NCI-H510A (cell line): Measurements from ENCODE around the gene WFDC1.

Experiments
- DNase-seq: peaks from one replicate; lab custom pipeline; 2025; lab: John Stamatoyannopoulos, UW

Gene WFDC1, protein sequence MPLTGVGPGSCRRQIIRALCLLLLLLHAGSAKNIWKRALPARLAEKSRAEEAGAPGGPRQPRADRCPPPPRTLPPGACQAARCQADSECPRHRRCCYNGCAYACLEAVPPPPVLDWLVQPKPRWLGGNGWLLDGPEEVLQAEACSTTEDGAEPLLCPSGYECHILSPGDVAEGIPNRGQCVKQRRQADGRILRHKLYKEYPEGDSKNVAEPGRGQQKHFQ

GRCh38 chr16:84294531-84295142, at the start of gene WFDC1:
Gene WFDC1 (plus strand): TSS chr16:84294878. CDS start chr16:84294972, 94 bp downstream.
- no peak for DNase-seq

DNA sequence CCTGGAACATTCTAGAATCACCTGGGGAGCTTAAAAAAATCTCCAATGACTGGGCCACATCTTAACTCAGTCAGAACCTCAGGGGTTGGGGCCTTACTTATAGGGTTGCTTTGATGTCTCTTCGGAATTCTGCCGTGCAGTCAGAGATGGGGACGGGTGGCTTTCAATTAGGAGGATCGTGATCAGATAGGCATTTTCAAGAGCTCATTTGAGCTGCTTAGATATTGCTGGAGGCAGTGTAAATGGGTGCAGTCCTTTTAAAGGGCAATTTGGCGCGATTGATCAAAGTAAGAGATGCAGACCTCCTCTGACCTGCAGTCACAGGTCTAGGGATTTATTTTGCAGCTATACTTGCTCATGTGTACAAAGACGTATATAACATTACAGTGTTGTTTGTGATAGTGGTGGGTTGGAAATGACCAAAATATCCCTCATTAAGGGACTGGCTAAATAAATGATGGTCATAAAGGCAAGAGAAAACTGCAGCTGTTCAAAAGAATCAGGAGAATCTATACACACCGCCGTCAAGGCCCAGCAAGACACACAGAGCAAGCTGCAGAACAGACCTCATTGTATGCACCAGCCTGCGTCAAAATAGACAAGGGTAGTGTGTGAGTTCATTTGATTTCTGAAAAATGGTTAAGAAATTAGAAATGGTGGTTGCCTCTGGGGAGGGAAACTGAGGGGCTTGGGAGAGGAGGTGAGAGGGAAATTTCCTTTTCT, 48.6 kb upstream of the WFDC1 start:
- DNase-seq = no peak

GRCh38 chr16:84246679-84247077, 48.0 kb upstream of the WFDC1 start:
- DNase-seq = no peak

GRCh38 chr16:84247331-84247730, 47.3 kb upstream of the WFDC1 start:
- no peak for DNase-seq

GRCh38 chr16:84247844-84248243, 46.8 kb upstream of the WFDC1 start:
- no peak for DNase-seq

- no peak for DNase-seq
Observed at GRCh38 chr16:84252184-84252583, 42.5 kb upstream of the WFDC1 start.

GRCh38 chr16:84253173-84253572, 41.5 kb upstream of the WFDC1 start:
- no peak for DNase-seq

DNA sequence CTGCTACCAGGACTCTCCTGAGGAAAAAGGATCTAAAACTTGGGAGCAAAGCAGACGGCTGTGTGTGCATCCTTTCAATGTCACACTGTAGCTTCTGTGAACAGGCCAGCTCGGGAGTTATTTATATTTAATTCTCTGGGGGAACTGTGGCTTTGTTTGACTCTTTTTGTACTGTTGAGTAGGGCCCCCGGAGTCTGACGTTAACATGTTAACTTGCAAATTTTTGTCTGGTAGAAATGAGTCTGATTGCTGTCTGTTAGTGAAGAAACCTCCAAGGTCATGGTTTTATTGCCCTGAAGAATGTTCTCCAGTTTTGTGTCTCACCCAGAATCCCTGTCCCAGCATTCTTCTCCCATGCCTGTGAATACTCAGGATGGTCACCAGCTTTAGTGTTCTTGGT, 40.6 kb upstream of the WFDC1 start:
- no peak for DNase-seq

GRCh38 chr16:84255050-84255810, 39.4 kb upstream of the WFDC1 start:
- DNase-seq = no peak

GRCh38 chr16:84258266-84258665, 36.4 kb upstream of the WFDC1 start:
- DNase-seq = no peak

- no peak for DNase-seq
Observed at GRCh38 chr16:84259691-84260090, 35.0 kb upstream of the WFDC1 start.

GRCh38 chr16:84260766-84261554, 33.7 kb upstream of the WFDC1 start:
- no peak for DNase-seq

- DNase-seq = no peak
Observed at GRCh38 chr16:84262031-84262430, 32.6 kb upstream of the WFDC1 start.

GRCh38 chr16:84262939-84263338, 31.7 kb upstream of the WFDC1 start:
- no peak for DNase-seq

DNA sequence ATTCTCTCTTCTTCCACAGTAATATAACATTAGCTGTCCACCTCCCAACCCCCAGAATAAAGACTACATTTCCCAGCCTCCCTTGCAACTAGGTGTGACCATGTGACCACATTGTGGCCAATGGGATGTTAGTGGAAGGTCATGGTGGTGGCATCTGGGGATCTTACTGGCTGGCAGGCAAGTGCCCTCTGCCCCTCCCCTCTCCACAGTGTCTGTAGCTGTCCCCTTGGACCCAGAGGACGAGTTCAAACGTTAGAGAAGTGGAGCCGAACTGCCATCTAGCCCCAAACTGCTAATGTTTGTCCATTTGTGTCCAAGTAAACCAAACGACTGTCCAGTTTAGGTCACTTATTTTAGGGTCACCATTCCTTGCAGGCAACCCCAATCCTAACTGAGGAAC, 28.2 kb upstream of the WFDC1 start:
- DNase-seq = no peak

- no peak for DNase-seq
Observed at GRCh38 chr16:84267380-84267779, 27.3 kb upstream of the WFDC1 start.

DNA sequence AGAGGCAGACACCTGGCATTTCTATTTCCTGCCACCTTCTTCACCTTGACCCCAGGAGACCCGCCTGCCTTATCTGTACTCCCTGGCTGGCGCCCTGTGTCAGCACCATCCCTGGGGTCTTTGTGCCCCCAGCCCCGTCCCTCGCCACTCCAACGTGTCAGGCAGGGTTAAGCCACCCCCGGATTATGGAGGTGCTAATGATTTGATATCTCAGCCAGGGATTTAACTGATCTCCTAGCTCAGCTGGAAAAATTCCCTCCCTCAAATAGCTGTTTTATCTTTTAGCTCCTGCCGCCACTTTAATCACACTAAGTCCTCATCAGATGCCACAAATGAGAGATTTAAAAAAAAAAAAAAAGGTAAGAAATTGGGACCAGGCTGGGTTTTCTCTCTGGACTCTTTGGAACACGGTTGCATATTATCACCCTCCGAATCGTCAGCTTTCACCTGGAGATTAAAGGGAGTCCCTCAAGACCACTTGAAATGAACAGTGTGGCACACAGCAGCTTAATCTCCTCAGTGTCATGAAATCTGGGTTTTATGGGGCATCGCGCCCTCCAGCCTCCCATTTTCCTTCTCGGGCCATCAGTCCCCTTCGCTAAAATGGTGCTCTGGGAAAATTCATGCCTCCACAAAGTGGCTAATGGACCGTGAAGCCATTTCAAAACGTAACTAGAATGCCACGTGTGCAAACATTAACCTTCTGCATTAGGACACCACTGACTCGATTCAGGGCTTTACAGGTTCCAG, 26.2 kb upstream of the WFDC1 start:
- no peak for DNase-seq

- no peak for DNase-seq
Observed at GRCh38 chr16:84270071-84270470, 24.6 kb upstream of the WFDC1 start.

DNA sequence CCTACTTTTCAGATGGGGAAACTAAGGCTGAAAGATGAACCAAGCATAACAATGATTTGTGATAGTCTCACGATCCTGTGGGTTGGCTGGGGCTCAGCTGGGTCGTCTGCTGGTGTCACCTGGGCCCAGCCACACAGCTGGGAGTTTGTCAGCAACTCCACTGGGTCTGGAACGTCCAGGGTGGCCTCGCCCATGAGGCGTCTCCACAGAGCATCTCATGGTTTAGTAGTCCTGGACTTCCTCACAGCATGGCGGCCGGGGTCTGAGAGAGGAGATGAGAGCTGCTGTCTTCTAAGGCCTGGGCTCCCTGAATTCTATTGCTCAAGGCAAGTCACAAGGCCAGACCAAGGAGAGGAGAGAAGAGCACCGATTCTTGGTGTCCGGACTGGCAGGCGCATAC, 24.1 kb upstream of the WFDC1 start:
- no peak for DNase-seq

- DNase-seq = no peak
Observed at GRCh38 chr16:84271037-84271436, 23.6 kb upstream of the WFDC1 start.

GRCh38 chr16:84271866-84272265, 22.8 kb upstream of the WFDC1 start:
- no peak for DNase-seq
